ENCODE data around the gene ZNF235. TPM values are rescaled to one million over a fixed set of nuclear protein-coding genes. Genes with fewer than 3 reads are reported as not detected.

The ZNF235 gene
- total RNA-seq, 1 donor from 2014 or later, result 9.6 TPM

DNA sequence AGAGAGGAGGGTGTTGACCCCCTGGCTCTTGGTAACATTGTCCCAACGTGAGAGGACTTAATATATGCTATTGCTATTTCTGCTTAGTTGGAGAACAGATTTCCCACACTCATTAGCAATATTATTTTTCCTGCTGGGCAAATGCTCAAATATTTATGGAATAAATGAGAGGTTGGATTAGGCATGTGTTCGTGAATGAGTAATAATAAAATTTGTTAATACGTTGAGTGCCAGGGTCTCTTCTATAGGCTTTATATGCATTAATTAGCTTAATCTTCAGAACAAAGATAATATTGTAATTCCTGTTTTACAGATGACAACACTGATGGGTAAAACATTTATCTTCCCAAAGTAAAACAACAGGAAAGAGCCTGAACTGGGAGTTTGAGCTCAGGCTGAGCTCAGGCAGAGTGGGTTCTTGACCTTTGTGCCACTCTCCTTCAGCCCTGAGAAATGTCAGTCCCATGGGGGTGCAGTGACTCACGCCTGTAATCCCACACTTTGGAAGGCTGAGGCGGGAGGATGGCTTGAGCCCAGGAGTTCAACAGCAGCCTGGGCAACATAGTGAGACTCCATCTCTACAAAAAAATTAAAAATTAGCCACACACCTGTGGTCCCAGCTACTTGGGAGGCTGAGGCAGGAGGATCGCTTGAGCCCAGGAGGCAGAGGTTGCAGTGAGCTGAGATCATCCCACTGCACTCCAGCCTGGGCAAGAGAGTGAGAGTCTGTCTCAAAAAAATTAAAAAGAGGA, 44.0 kb downstream of the ZNF235 start:
- H3K9ac ChIP-seq, result no peak overlapping the region
- H3K4me1 ChIP-seq, result no peaks in the 10 kb centered on the region
- H3K4me3 ChIP-seq, result peak overlapping the region; percentile 80
- H3K36me3 ChIP-seq, result no peaks in the 10 kb centered on the region
- H2AFZ ChIP-seq (replicated peaks), result no peak overlapping the region
- H3K4me3 Mint-ChIP-seq, result peak overlapping the region; percentile 85
- H3K27ac Mint-ChIP-seq, result no peak overlapping the region
- H3K9me3 Mint-ChIP-seq, result peaks cover 27% of the 10 kb centered on the region
- peaks cover 8% of the 10 kb centered on the region for H3K4me1 Mint-ChIP-seq
- H4K20me1 ChIP-seq (ENCODE audit: low read depth), result no peaks in the 10 kb centered on the region
- H3K36me3 Mint-ChIP-seq, result peaks cover 6% of the 10 kb centered on the region
- DNase-seq (ENCODE audit: low spot score), result no peak
- H3K27ac ChIP-seq, result no peak overlapping the region
- peaks cover 6% of the 10 kb centered on the region for H3F3A ChIP-seq (ENCODE audit: low read depth)
- H3K79me2 ChIP-seq (ENCODE audit: low read depth), result no peaks in the 10 kb centered on the region
- H3K27me3 Mint-ChIP-seq (ENCODE audit: insufficient read depth, low read depth), result no peaks in the 10 kb centered on the region
- peak overlapping the region; percentile 98 for H3K4me2 ChIP-seq
- TF ChIP-seq EZH2 (IDR thresholded peaks at IDR 0.05) (no peak), EZH2phosphoT487 (IDR thresholded peaks at IDR 0.05) (no peak)
- TF ChIP-seq, protein P1, sequence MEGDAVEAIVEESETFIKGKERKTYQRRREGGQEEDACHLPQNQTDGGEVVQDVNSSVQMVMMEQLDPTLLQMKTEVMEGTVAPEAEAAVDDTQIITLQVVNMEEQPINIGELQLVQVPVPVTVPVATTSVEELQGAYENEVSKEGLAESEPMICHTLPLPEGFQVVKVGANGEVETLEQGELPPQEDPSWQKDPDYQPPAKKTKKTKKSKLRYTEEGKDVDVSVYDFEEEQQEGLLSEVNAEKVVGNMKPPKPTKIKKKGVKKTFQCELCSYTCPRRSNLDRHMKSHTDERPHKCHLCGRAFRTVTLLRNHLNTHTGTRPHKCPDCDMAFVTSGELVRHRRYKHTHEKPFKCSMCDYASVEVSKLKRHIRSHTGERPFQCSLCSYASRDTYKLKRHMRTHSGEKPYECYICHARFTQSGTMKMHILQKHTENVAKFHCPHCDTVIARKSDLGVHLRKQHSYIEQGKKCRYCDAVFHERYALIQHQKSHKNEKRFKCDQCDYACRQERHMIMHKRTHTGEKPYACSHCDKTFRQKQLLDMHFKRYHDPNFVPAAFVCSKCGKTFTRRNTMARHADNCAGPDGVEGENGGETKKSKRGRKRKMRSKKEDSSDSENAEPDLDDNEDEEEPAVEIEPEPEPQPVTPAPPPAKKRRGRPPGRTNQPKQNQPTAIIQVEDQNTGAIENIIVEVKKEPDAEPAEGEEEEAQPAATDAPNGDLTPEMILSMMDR (IDR thresholded peaks at IDR 0.05), result no peak
- H3K27me3 ChIP-seq, result no peaks in the 10 kb centered on the region
- H3K9me3 ChIP-seq (ENCODE audit: low read depth), result peaks cover 2% of the 10 kb centered on the region

DNA sequence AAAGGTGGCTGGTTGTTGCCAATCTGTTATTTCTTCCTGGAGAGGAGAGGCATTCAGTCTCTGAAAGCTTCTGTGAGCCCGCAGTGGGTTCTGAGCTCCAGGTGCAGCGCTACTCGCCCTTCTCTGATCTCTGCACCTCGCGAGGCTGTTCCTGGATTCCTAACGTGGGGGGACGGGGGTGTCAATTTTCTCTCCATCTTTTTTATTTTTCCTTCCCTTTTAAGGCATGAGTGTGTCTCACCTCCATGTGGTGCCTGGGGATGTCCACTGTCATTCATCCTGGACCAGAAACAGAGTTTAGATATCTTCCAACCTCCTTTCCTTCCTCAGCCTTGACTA, 44.5 kb downstream of the ZNF235 start:
- no peaks in the 10 kb centered on the region for H4K20me1 ChIP-seq (ENCODE audit: low read depth)
- H3K4me1 ChIP-seq, result no peaks in the 10 kb centered on the region
- TF ChIP-seq, protein P1 (IDR thresholded peaks at IDR 0.05), result no peak
- TF ChIP-seq EZH2 (IDR thresholded peaks at IDR 0.05) (no peak), EZH2phosphoT487 (IDR thresholded peaks at IDR 0.05) (no peak)
- Mint-ChIP-seq H3K27ac (peak overlapping the region; percentile 61), H3K27me3 (ENCODE audit: insufficient read depth, low read depth) (no peaks in the 10 kb centered on the region), H3K9me3 (peaks cover 32% of the 10 kb centered on the region), H3K36me3 (peaks cover 3% of the 10 kb centered on the region), H3K4me1 (peaks cover 8% of the 10 kb centered on the region), H3K4me3 (peak overlapping the region; percentile 85)
- H3K27me3 ChIP-seq, result no peaks in the 10 kb centered on the region
- H2AFZ ChIP-seq (replicated peaks), result peak overlapping the region; percentile 86
- DNase-seq (ENCODE audit: low spot score), result peak; percentile 18
- H3K79me2 ChIP-seq (ENCODE audit: low read depth), result no peaks in the 10 kb centered on the region
- H3K9me3 ChIP-seq (ENCODE audit: low read depth), result peaks cover 6% of the 10 kb centered on the region
- peaks cover 6% of the 10 kb centered on the region for H3F3A ChIP-seq (ENCODE audit: low read depth)
- no peaks in the 10 kb centered on the region for H3K36me3 ChIP-seq
- H3K4me3 ChIP-seq, result peak overlapping the region; percentile 80
- H3K9ac ChIP-seq, result peak overlapping the region; percentile 39
- peak overlapping the region; percentile 98 for H3K4me2 ChIP-seq
- no peak overlapping the region for H3K27ac ChIP-seq

DNA sequence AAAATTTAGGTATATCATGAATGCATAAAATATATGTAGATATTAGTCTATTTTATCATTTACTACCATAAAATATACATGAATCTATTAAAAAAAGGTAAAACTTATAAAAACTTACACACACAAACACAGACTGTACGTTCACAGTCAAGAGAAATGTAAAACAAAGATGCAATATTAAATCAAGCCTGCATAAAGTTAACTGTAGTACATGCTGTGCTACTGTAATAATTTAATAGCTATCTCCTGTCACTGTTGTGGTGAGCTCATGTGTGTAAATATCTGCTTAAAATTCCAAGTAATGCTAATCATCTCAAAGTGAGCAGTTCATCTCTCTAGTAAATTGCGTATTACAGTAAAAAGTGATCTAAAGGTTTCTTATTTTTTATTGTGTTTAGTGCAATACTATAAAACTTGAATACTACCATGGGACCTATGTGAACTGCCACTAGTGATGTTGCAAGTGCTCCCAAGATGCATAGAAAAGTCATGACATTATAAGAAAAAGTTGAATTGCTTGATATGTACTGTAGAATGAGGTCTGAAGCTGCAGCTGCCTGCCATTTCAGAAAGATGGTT, 45.9 kb downstream of the ZNF235 start:
- Histone ChIP-seq H3K27ac (no peak overlapping the region), H4K20me1 (ENCODE audit: low read depth) (no peaks in the 10 kb centered on the region), H3K27me3 (no peaks in the 10 kb centered on the region), H3K4me2 (no peak overlapping the region), H3F3A (ENCODE audit: low read depth) (peaks cover 6% of the 10 kb centered on the region), H3K36me3 (no peaks in the 10 kb centered on the region), H2AFZ (replicated peaks) (no peak overlapping the region), H3K4me1 (no peaks in the 10 kb centered on the region), H3K9me3 (ENCODE audit: low read depth) (peaks cover 6% of the 10 kb centered on the region), H3K9ac (no peak overlapping the region), H3K79me2 (ENCODE audit: low read depth) (no peaks in the 10 kb centered on the region), H3K4me3 (no peak overlapping the region)
- TF ChIP-seq, protein P1 (IDR thresholded peaks at IDR 0.05), result no peak
- no peak for TF ChIP-seq EZH2 (IDR thresholded peaks at IDR 0.05)
- TF ChIP-seq EZH2phosphoT487 (IDR thresholded peaks at IDR 0.05), result no peak
- no peak for DNase-seq (ENCODE audit: low spot score)
- Mint-ChIP-seq H3K4me3 (no peak overlapping the region), H3K9me3 (peaks cover 43% of the 10 kb centered on the region), H3K27me3 (ENCODE audit: insufficient read depth, low read depth) (no peaks in the 10 kb centered on the region), H3K36me3 (peaks cover 8% of the 10 kb centered on the region), H3K27ac (no peak overlapping the region), H3K4me1 (peaks cover 8% of the 10 kb centered on the region)
